ENCODE results near the gene NR1D1.
A peak's percentile ranks its signal among the peaks of the same experiment; 100 is the strongest.

NR1D1 gene

GRCh38 chr17:40060887-40061608, 39.3 kb downstream of the NR1D1 start:
- DNase-seq: peak; percentile 43

GRCh38 chr17:40059729-40060475, 40.5 kb downstream of the NR1D1 start:
- no peak for DNase-seq

- DNase-seq: no peak
These were observed 41.5 kb downstream of the NR1D1 start for GRCh38 chr17:40058865-40059264.

GRCh38 chr17:40058186-40058784, 42.1 kb downstream of the NR1D1 start:
- peak; percentile 33 for DNase-seq

GRCh38 chr17:40056379-40057015, 43.9 kb downstream of the NR1D1 start:
- DNase-seq: peak; percentile 76
